GM19043 (cell line): ENCODE data around the gene CELA2B.

ENCODE experiments used
- ATAC-seq: cut with Tn5 transposase; IDR thresholded peaks from one replicate; pipeline ENCODE4 v1.9.1; 2021; ENCODE audit warnings: low read depth; ENCODE audit not compliant: unreplicated experiment

The CELA2B gene

DNA sequence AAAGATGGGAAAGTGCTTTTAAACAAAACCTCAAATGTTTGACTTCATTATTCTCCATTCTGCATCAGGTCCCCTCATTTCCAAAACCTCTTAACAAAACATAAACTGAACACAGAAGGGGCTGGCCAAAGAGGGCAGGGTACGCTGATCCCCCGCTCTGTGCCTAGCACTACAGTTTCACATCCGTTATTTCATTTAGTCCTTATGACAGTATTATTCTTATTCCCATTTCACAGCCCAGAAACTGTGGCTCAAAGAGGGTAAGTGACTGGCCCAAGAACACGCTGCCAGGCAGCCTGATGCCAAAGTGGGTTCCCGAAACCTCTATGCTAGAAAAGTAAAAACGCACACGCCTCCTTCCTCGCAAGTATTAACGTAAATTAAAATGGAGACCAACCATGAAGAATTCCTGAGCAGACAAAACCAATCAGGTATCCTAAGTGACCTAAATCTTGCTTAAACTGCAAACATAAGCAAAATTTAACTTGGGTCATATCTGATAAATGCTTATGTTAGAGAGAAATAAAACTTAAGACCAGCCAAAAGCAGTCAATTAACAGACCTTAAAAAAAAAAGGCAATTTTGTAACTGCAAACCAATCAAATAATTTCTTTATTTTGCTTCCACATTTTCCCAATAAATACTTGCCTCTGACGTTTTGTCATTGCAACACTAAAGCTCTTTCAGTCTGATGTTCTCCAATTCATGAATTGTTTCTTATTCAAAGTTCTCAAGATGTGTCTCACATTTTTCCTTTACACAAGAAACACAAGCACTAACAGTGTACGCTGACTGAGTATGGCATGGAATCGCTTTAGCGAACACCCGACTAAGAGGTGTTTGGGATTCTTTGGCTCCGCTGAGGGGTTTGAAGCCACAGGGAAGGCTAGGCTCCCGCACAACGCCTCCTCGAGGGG lies 47.5 kb downstream of the CELA2B start:
- ATAC-seq: no peak

DNA sequence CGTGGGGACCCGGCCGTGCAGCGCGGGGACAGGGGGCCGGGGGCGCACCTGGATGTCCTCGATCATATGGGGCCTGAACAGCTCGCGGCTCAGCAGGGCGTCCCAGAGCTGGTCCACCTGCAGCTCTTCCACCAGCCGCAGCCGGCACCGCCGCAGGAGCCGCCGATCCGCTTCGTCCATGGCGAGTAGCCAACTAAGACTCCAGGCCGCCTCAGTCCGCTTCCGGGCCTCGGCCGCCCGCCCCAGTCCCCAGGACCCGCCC lies 48.0 kb downstream of the CELA2B start, which contains the start of gene CASP9:
TSS of gene CASP9 (minus strand) at position 195 of the 262 bp plus-strand sequence. CDS start at position 180, 15 bp downstream.
- ATAC-seq: no peak

DNA sequence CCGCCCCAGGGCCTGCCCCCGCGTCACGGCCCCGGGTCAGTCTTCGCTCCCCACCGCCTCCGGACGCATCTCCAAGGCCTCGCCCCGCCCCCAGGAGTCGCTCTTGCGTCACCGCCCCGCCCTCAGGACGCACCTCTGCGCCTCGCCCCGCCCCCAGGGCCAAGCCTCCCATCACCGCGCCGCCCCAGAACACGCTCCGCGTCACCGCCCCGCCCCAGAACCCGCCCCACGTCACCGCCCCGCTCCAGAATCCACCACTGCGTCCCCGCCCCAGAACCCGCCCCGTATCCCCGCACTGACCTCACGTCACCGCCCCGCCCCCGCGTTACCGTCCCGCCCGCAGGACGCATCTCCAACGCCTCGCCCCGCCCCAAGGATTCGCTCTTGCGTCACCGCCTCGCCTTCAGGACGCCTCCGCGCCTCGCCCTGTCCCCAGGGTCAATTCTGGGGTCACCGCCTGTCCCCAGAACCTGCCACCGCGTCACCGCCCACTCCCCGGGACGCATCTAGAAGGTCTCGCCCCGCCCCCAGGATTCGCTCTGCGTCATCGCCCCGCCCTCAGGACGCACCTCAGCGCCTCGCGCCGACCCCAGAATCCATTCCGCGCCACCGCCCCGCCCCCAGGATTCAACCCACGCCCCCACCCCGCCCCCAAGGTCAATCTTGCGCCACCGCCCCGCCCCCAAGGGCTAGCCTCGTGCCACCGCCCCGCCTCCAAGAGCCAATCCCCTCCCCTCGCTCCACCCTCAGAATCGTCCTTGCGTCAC lies 48.6 kb downstream of the CELA2B start:
- ATAC-seq: peak; percentile 35

DNA sequence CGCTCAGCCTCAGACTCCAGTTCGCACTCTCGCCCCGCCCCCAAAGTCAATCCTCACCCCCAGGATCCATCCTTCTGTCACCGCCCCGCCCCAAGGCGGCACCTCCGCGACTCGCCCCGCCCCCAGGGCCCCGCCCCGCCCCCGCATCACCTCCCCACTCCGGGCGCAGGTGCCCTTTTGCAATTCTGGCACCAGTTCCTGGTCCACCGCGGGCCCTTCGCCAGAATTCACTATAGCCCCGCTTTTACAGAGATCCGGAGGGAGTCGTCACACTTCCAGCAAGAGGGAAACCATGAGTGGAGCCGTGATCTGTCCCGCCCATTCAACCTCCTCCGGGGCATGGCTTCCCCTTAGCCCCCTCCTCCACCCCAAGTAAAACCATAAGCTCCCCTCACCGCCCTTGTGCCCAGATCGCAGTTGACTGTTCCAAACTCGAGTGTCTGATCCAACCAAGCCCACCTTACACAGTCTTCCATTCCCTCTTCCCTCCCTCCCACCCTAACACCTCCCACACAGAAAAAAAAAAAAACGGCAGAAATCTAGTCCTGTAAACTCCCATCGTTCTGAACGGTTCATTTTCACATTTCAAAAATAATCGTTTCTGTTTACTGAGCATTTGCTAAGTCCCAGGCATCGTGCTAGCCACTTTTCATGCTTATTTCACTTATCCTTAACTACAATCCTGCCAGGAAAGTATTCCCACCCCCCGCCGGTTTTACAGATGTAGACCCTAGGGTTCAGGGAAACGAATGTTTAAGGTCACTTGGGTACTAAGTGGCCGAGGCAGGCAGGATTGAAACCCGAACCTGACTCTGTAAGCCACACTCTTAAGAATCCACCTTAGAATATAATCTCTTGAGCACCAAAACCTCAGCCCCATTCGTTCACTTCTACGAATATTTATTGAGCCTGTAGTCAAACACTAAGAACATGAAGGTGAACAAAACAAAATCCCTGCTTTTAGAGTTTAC lies 49.4 kb downstream of the CELA2B start:
- ATAC-seq: peak; percentile 40

DNA sequence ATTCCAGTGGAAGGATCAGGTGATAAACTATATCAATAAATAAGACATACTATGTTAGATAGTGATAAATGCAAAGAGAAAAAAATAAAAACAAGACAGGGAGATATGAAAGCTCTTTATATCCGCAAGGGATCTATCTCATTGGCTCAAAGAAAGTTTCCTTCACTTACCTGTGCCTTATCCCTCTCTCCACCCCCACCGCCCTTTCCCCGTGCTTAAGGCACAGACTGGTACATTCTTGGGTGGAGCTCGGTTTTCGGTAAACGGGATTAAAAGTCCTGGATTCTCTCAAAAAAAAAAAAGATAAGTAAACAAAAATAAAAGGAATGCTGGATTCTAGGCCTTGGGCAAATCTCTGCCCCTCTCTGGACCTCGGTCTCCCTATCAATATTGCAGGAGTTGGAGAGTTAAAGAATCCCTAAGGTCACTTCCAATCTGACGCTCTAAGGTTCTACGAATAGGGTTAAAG lies 50.2 kb downstream of the CELA2B start:
- ATAC-seq: no peak

DNA sequence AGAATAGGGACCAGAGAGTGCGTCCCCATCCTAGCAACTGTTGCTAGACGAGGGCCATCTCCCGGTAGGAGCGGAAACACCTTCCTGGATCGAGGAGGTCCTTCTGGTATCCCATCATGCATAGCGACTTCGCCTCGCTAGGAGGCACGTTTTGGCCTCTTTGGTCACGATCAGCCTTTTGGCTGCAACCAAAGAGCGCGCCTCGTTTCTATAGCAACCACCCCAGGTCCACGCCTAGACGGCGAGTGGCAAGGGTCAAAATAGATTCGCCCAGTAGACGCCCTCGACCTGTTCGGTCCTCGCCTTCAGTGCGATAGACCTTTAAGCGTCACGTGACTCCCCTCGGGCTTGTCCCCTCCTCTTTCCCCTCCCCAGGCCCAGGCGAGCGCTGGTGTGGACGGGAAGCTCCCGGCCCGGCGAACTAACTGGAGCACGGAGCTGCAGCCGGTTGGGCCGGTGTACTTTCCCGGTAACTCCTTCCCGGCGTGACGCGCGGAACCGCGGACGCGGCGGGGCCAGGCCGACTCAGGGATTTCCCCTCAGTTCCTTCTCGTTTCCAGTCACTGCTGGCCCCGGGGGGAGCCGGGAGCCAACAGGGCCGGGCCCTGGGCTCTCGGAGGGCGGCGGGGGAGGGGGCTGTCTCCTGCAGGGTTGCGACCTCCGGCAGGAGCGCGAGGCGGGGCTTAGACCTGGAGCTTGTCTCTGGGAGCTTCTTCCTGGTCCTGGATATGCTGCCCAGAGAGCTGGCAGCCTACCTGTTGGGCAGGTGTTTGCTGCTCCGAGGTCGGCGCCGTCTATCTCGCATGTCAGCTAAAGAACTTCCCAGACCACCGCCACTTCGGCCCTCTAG lies 50.8 kb downstream of the CELA2B start, which contains the start of gene DNAJC16:
TSS of gene DNAJC16 (plus strand) at position 359 of the 850 bp plus-strand sequence. CDS start 2,258 bp downstream, outside the sequence.
- peak; percentile 52 for ATAC-seq

DNA sequence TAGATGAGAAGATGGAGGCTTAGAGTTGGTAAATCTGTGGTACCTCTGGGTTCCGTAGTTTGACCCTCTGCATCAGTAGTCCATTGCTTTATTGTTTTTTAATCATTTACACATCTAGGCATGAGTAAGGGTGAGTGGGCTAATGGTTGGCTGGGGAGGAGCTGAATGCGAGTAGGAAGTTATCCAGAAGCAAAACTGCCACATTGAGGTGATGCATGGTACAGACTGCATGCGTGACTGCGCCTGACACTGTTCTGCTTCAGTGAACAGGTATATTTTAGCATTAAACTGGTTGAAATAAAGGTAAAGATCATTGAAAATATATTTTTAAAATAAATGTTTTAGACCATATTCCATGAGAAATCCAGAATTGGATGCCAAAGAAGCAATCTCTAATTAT lies 55.1 kb downstream of the CELA2B start:
- ATAC-seq: no peak

DNA sequence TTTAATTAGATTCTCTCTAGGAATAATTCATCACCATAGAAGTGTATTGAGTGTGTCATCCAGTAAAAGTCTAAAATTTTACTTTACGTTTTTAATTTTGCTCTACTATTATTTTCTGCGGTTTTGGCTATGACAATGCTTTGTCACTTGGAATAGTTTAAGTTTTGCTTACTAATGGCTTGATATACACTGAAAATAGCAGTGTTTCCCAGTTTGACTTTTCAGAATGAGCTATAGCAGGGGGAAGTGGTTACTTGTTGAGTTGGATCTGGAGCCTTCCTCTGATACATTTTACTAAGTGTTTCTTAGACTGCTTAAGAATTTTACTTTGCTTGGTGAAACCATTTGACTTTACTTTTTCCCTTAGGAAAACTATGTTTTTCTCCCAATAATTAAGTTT lies 55.8 kb downstream of the CELA2B start:
- ATAC-seq: no peak

DNA sequence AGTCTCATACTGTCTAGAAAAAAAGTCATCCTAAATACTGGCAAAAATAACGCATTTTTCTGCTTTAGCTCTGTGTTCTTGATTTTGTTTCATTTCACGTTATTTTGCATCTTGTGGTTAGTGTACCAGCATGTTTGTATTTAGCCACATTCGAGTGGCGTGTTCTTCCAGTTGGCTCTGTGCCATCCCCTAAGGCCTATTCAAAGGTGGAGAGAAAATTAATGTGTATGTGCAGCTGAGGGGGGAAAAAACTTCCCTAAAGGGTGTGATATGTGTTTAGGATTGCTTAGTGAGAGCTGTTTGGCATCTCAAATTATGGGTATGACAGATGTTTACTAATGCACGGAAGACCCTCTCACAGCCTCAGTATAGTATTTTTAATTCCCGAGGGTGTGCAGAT lies 62.9 kb downstream of the CELA2B start:
- no peak for ATAC-seq

DNA sequence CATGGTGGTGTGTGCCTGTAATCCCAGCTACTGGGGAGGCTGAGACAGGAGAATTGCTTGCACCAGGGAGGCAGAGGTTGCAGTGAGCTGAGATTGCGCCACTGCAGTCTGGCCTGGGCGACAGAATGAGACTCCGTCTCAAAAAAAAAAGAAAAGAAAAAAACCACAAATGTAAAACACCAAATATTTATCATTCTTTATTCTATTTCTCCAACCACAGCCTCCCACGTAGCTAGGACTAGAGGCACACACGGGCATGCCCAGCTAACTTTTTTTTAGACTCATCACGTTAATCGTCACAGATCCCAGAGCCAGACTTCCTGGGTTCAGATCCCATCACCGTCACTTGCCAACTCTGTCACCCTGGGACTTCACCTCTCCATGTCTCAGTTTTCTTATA lies 64.3 kb downstream of the CELA2B start:
- ATAC-seq: no peak
